Stimulated activated CD4-positive, alpha-beta T cell treated with anti-CD3 and anti-CD28 coated beads, Interleukin-12 subunit alpha, Interleukin-12 subunit beta, amount 100 ng/mL, for 24 hours (primary cell): ENCODE data around the gene TMIE.

Source experiments
- DNase-seq, 2 experiments: peaks; one replicate each; pipeline ENCODE4 v3.0.0-alpha.2; 2020; ENCODE audit warnings: low read depth in 2 of 2

Gene TMIE, protein sequence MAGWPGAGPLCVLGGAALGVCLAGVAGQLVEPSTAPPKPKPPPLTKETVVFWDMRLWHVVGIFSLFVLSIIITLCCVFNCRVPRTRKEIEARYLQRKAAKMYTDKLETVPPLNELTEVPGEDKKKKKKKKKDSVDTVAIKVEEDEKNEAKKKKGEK

DNA sequence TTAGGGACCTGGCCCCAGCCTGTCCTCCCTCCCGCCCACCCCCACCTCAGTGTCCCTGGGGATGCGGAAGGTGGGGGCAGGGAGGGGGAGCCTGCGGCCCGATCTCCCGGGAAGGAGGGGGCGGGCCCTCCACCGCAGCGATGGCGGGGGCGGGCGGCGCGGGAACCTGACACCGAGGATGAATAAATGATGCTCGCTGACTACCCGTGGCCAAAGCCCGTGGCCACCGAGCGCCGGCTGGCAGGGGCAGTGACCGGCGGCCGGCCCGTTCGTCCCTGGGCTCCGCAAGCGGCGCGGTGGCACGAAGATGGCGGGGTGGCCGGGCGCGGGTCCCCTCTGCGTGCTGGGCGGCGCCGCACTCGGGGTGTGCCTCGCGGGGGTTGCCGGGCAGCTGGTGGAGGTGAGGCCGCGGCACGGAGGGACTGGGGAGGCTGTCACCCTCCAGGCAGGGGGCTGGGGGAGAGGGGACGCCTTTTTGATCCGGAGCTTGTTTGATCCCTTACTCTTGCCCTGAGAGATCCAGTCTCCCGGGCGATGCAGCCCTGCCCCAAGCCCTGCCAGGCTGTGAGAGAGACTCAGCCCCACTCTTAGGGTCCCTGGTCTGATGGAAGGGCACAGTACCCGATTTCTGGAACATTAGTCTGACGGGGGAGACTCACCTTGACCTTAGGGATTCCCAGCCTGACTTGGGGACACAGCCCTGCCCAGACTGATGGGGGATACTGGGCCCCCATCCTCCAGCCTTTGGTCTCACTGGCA, at the start of gene TMIE:
TMIE (plus strand) TSS at position 212 of the 759 bp plus-strand sequence; CDS start at position 308, 96 bp downstream.
- DNase-seq = no peak

DNA sequence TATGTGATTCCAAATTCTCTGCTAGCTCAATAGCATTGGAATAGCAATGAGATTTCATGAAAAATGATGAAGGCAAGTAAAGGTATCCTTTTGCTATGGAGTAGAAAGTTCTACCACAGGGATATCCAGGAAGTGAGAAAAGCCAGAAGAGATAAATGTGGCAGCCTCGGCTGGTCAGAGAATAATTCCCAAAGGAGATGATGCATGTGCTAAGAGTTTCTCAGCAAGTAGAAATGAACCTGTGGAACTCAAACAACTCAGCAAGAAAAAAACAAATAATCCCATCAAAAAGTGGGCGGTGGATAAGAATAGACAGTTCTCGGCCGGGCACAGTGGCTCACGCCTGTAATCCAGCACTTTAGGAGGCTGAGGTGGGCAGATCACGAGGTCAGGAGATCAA, 45.9 kb upstream of the TMIE start:
- no peak for DNase-seq

DNA sequence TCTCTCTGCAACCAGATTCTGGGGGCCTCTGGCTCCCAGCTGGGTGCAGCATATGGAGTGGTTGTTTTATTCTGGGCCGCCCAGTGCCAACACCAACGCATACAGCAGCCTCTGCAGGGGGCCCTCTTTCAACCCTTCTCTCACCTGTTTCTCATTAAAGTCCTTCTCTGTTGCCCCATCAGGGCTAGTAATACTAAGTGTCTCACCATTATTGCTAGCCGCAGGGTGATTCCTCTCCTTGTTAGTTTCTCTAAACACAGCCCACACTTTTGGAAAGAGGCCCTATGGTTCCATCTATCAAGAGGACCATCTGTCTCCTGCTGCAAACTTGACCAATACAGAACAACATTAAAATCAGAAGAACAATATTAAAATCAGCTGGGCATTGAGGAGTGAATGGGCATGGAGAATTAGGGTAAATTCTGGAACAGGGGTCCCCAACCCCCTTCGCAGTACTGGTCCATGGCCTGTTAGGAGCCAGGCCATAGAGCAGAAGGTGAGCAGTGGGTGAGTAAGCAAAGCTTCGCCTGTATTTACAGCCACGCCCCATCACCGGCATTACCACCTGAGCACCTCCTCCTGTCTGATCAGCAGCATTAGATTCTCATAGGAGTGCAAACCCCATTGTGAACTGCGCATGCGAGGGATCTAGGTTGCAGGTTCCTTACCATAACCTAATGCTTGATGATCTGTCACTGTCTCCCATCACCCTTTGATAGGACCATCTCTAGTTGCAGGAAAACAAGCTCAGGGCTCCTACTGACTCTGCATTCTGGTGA, 44.2 kb upstream of the TMIE start:
- DNase-seq = no peak

DNA sequence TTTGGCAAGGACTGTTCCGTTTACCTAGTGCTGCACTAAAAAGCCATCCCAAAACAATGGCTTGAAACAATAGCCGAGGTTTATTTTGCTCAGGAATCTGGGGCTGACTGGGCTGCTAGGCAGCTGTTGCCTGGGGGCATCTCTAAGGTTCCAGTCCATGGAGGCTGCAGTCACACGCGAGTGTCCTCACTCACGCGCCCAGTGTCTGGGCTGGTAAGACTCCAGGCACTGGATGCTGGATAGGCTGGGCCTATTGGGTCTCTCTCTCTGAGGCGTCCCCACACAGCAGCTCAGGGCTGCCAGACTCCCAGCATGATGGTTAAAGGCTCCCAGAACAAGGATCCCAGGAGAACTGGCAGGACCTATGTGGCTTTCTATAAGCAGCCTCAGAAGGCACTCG, 41.9 kb upstream of the TMIE start:
- DNase-seq = no peak

DNA sequence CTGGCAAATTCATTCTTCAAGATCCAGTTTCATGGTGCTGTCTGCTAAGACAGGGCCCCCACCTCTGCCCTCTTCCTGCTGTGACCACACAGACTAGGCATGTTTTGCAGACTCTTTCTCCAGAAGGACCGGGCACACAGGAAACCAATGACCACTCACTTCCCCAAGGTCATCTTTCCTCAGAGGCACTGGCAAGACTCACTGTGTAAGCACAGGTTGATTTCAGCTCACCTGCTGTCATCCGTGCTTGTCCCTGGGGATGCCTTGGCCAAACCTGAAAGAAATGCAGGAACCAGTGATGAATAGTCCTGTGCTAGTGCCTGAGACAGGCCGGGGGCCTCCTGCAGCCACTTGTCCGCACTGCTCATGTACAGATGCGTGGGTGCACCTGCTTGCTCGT, 41.2 kb upstream of the TMIE start:
- DNase-seq = no peak

DNA sequence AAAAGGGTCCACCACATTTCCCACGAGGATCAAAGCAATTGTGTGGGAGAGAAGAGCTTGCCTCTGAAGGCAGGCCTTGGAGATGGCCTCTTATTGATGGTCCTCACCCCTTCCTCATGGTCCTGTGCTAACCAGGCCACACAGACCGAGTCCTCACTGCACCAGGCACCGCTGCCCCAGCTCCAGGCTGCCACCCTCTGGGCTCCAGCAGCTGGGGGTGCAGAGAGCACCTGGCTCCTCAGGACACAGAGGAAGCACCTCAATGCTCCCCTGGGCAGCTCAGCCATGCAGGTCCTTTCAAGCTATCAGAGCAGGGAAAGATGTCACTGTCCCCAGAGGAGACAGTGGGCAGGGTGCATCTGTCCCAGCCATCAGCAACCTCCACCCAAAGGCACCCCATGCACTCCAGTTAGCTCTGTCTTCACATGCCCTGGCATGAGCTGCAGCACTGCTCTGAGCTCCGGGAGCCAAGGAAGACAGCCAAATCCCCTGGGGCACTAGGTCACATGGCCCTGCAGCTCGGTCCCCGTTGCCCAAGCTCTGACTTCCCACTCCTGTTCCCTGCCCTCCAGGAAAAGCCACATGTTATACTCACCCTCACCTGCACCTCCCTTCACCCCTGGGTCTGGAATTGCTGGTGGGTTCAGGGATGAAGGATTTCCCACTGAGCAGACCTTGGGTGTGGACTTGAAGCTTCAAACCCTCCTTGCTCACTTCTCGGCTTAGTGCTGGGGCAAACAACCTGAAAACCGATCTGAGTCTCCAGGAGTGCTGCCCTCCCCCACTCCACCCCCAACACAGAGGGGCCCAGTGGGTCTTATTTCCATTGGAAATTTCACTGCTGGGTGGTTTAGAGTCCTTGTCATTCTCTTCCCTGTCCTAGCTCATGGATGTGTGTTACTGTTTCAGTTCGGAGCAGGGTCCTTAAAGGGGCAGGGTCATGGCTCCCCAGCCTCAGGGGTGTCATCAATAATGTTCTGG, 40.4 kb upstream of the TMIE start:
- no peak for DNase-seq

DNA sequence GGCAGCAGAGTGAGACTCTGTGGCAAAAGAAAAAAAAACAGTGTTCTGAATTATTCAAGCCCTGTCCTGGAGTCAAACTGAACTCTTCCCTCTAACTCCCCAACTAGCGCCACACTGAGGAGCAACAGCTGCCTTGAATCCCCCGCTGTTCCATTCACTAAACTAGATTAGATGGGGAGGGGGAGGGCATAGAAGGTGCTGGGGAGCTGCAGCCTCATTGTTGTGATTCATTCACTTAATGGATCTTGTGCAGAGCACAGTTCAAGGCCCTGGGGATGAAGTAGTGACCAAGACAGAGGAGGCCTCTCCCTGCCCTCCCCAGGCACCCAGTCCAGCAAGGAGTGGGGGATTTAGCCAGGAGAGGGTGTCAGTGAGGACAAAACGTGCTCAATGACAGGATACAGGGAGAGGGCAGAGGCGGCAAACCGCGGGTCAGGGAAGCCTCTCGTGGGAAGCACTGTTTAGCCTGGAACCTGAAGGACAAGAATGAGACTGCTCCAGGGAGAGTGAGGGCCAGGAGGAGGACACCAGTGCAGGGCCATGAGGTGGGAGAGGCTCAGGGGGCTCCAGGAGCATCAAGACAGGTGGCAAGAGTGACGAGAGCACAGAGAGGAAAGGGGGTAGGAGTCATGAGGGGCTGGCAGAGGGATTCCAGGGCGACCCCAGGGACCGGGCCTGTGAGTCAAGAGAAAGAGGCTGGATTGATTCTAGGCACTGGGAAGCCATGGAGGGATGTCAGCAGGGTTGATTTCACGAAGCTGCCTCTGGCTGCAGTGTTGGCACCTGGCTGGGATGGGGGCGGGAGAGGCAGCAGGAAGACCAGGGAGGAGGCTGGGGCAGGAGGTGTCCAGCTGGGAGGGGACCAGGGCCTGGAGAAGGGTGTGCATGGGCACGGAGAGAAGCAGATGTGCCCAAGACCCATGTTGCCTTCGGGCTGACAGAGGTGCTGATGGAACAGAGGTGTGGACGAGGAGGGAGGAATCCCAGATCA, 39.1 kb upstream of the TMIE start:
- DNase-seq = no peak

DNA sequence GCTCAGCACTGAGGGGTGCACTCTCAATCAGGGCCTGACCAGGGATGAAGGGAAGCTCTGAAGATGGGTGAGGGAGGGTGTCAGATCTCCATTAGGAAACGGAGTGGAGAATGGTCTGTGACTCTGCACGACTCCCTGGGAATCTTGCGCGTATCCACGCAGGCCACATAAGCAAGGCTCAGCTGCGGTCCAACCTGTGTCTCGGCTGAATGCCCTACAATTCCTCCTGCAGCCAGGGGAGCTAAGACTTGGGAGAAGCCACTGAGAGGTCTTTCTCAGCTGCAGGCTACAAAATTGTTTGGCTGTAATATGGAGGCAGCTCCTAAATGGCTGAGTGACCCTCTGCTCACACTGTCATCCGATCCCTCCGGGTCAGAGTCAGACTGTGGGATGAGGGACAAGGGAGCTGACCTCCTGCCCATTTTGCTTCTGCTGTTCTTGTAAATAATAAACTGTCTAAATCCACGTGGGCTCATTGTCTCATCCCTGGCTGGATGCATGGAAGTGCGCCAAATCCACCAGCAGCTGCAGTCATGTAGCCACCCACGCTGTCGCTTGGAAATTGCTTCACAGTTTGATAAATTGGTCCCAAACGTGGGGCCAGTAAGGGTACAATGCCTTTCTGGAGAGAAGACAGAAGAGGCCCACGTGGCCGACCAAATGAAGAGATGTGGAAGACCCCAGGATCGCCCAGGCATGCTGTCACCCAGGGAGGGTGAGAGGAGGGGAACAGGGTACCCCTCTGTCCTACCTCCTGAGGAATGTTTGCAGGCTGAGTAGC, 38.2 kb upstream of the TMIE start:
- DNase-seq = no peak

DNA sequence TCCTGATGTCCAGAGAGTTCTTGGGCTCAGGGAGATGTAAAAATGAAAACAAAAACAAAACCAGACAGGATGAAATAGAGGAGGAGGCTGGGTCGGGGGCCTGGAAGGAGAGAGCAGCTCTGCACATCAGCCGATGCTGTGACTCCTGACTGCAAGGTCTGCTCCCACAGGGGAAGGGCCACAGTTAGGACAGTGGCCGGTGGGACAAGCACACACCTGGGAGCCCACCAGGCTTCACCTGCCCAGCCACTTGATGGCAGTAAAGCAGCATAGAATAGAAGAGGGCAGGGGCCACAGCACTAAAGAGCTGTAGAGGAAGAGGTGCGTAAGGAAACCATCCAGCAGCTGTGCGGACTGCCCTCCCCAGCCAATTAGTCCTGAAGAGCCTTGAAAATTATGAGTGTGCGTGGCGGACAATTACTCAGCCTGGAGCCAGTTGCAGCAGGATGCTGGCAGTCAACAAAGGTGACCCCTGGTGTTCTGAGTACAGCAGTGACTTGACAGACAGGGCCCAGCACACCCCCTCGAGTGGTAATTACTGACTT, 37.5 kb upstream of the TMIE start:
- DNase-seq = no peak

DNA sequence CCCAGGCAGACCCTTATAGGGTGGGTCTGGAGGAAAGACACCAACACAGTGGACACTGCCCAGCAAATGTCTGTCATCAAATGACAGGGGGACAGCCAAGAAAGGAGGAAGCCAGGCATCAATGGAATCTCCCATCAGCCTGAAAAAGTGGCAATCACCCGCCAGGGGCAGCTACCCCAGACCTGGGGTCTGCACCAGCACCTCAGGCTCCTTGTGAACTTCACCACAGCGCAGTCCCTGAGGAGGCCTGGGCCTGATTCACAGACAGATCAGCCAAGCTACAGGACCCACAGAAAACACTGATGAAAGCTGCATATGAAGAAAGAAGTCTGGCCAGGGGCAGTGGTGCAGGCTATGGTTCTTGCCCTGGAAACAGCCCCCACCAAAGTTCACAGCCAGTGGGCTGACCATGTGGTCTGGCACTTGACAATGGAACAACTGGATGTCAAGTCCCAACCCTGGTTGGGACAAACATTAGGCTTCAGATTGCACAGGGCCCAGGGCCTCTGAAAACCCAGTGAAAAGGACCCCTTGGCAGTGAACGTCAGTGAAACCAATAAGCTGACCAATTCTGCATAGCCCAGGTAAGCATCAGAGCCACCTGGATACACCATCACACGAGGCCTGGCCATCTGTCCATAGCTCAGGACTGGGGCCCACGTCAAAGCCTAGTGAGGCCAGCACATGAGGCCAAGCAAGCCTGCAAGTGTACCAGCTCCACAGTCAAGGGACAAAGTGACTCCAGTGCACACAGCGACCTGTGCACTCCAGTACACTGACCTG, 36.8 kb upstream of the TMIE start:
- no peak for DNase-seq

DNA sequence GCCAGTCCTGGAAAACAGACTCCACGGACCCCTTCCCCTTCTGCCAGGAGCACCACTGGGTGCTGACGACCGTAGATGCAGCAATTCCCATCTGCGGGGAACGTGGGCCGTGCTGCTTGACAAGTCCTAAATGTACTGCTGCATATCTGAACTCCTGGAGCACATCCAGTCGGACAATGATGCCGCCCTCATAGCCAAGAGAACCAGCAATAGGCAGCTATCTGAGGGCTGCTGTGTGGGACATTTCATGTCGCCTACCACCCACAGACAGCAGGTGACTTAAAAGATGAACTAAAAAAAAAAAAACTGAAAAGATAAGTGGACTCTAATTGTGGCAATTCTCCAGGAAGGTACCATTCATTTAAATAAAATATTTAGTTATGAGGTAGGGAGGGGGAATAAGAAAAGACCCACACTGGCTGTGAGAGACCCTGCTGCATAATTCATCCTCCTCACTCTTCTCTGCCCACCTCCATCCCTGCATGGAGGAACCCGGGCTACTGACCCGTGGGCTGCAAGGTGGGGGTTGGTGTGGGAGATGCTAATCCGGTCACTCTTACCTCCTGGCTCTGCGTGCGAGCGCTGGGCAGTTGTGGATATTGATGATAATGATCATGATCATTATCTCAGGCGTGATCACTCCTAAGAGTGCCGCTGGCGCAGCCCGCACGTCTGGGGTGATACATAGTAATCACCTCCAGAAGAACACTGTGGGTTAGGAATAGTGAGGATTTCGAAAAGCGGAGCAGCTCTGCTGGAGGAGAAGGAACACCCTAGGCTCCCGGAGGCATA, 36.0 kb upstream of the TMIE start:
- no peak for DNase-seq

DNA sequence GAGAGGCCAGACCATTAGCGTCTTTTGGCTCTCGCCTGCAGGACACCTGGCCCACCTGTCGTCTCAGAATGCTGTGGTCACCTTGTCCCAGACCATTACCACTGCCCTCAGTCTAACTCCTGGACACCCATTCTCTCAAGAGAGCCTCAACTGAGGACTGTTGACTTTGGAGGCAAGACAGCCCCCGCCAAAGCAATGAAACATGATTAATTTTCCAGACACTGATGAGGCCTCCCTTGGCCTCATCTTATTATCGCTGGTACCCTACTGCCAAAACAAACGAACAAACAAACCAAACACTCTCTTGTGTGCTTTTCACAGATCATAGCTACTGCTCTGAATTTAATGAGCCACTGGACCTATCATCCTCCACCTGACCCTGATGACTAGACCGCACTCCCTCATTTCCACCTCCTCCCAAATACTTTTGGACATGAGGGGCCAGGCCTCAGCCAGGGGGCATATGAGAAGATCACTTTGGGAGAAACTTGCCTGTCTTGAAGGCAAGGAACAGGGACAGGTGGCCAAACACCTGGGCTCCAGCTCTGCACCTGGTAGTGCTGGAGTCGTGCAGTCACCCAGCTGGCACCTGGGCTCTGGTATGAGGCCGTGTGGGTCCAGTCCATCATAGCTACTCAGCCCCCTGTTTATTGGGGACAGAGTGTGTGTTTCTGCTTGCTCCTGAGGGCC, 35.3 kb upstream of the TMIE start:
- DNase-seq = no peak

DNA sequence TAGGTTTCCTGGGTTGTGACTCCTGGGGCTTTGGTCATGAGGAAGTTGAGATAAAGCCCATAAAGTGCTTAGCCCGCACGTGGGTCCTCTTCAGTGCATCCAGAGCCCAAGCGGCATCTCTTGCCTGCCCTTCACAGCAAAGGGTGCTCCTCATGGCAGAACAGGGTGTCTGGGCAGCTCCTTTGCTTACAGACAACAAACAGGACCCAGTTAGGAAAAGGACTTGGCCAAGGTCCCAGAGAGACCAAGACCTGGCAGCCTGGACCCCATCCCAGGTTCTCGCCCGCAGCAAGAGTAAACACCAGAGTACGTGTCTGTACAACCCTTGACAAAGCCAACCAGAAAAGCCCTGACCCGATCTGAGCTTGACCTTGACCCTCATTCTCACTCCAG, 34.7 kb upstream of the TMIE start:
- no peak for DNase-seq

DNA sequence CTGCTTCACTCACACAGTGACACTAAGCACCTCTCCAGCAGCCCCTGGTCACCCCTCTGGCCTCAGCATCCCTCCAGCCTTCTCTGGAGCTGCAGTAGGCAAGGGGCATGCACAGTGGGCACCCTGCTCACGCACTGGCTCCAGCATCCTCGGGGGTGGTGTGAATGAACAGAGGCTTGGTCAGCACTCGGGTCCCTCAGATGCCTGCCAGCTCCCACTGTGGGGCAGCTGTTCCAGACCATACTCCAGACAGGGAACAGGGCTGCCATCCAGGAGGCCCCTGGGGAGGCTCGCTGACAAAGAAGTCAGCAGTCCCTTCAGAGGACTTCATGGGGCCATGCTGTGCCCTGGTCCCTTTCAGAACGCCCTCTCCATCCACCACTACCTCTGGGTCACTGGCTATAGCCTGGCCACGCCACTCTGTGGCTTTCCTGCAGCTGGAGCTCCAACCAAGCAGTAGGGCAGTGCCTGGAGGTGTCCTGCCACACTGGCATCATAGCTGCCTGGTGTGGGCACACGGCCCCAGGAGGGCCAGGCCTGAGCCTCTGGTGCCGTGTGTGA, 34.1 kb upstream of the TMIE start:
- DNase-seq = no peak

DNA sequence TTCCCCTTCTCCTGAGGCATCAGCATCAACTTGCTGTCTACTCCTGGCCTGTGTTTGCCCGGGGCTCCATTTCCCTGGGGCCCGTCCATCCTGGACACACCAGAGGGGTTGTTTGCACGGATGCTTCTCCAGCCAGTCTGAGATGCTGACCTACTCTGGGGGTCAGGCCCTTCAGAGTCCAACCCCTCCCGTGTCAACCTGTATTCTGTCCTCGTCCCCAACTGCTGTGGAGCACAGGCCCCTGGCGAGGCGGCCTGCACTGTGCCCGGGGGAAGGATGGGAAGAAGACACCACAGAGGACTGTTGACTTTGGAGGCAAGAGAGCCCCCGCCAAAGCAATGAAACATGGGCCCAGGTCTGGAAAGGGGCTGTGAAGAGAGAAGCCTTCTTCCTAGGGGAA, 33.5 kb upstream of the TMIE start:
- no peak for DNase-seq

DNA sequence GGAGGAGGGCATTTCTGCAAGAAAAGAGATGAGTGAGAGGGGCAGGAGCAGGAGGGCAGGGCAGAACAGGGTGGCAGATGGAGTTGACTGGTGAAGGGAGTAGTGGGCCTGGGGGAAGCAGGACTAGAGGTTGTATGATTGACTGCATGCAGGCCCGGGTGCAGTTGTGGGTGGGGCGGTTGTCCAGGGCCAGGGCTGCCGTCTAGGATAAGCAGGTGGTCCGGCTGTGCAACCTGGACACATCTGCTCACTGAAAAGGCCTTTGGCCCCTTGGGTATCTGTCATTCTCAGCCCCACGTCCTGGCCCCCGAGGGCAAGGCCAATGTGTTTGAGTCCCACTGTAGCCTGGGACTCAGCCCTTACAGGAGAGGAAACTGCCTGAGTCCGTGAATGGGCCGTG, 33.1 kb upstream of the TMIE start:
- no peak for DNase-seq

DNA sequence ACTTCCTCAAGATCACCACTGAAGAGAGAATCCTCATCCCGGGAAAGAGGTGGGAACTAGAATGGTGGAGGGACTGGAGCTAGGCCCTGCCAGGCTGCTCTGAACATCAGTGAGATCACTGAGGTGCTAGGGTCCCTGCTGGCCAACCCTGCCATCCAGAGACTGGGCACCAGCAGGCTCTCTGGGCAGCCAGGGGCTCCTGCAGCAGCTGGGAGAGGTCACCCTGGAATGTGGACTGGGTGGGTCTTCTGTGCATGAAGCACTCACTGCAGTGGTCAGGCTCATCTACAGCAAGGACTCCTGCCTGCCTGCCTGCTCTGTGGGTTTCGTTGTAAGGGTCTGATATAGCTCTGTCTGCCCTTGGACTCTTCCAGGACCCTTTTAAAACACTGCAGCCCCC, 32.6 kb upstream of the TMIE start:
- DNase-seq = no peak
